GM20431 (cell line): ENCODE measurements around the gene GRIN2C.

Experiments used
- in situ Hi-C: fragments of 300-500 bp; cut with MseI, MboI; formaldehyde crosslinking; loops from one replicate; pipeline ENCODE4 v1.15.0; 2020; ENCODE audit warnings: low sequenced_read_pairs; ENCODE audit not compliant: unreplicated experiment

Gene GRIN2C

GRCh38 chr17:74830861-74831260, 28.8 kb downstream of the GRIN2C start:
- in situ Hi-C loops = no loop called here

DNA sequence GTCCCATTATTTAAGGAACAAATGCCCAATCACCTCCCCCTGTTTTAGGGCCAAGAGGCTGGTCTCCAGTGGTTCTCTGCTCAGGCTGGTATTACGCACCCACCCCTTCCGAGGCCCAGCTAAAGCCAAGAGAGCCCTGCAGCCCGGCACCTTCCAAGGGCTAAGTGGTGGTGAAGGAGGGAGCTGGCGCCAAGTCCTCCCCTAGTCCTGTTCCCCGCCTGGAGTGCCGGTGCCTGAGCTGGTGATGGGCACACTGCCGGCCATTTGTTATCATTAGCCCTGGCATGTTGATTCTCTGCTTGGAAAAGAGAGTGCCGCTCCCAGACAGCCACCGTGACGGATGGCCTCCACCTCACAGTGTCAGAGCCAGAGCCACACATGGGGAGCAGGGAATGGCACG, 31.9 kb downstream of the GRIN2C start:
- in situ Hi-C loops = no loop called here

DNA sequence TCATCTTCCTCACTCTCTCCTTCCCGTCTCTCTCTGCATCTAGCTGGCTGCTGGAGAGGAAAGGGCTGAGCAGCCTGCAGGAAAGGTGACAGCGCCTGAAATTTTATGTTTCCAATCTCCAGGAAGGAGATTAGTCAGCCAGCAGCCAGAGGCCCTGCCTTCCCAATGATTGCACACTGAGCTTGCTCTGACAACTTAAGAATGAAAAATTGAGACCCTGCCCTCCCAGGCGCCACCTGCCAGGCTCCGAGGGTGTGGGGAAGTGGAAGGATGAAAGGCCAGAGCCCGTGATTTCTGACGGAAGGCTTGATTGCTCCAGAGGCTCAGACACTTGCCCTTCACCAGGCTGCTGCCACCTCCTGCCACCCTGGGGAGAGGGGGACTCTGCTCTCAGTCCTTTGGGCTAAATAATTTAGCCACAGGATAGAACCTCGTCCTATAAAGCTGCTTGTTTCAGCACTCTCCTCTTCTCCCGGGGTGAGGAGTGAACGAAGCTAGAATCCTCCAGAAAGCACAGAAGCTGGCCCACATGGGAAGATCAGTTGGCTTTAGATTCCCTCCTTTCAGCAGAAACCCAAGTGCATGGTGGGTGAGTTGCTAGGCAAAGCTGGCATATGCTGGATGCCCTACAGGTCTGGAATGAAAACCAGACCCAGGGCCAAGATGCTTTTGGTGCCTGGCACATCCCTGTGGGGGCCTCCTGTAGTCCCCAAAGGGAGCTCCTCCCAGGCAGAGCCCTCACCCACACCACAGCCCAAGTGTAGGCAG, 33.5 kb downstream of the GRIN2C start:
- in situ Hi-C loops = no loop called here

DNA sequence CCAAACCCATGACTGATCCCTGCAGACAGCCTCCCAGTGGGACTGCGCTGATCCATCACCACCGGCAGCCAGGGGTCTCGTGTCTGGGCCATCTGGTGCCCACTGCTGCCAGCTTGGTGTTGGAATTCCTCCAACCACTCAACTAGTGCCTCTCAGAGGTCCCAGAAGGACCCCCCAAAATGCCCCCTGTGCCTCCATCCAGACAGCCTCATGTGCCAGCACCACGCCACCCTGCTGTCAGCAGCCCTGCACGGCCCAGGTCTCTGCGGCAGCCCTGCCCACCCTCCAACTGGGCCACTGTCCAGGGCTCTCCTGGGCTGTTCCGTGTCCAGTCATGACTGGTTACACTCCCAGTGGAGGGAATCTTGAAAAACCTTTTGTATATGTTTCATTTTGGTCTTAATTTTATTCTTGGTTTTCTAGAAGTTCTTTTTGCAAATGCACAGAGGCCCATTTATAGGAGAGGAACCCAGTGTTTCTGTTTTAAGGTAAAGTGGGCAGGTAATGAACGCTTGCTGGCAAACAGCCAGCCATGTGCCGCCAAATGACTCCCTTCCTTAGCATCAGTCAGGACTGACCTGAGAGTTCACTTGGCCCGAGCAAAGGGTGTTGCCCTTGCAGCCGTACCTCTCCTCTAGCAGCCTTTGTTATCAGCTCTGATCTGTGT, 34.6 kb downstream of the GRIN2C start:
- in situ Hi-C loops = no loop called here

DNA sequence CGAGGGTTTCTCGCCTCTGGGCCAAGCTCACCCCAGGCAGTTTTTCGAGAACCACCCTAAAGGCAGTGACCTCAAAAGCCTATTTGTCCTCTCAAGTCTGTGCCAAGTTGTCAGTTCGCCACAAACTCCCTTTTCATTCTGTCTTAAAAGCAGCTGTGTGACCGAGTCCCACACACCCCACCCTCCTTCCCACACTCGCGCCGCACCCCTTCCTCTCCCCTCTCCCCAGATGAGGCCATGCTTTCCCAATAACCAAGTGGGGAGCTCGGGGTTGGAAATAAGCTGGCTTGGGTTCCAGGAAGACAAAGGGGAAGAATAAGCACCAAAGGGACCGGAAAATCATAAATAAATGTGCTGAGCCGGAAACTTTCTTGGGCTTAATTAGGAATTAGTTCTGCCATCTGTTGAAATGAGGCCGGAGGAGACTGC, 36.7 kb downstream of the GRIN2C start:
- in situ Hi-C loops = no loop called here

DNA sequence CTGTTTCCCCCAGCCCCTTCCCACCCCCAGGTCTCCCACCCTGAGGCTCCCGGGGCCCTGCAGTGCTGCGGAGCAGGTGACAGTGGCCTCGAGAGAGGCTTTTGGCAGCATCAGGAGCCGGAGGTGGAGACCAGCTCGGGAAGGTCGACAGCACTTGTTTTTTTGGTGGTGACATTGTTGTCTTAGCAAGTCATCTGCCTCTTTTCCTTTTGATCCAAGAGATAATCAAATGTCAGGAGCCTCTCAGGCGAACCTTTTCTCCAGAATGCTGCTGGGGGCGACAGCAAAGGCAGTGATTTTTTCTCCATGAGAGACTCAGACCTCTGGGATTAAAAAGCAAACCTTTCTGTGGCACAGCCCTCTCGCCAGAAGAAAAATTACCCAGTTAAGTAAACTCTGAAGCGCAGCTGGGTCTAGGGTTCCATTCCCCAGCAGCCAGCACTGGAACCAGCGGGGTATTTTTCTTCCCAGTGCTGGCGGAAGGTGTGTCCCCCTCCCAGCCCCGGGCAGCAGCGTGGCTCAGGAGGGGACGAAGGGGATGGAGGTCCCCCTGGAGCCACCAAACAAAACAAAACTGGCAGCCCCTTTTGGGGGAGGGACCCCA, 37.2 kb downstream of the GRIN2C start:
- in situ Hi-C loops = no loop called here

DNA sequence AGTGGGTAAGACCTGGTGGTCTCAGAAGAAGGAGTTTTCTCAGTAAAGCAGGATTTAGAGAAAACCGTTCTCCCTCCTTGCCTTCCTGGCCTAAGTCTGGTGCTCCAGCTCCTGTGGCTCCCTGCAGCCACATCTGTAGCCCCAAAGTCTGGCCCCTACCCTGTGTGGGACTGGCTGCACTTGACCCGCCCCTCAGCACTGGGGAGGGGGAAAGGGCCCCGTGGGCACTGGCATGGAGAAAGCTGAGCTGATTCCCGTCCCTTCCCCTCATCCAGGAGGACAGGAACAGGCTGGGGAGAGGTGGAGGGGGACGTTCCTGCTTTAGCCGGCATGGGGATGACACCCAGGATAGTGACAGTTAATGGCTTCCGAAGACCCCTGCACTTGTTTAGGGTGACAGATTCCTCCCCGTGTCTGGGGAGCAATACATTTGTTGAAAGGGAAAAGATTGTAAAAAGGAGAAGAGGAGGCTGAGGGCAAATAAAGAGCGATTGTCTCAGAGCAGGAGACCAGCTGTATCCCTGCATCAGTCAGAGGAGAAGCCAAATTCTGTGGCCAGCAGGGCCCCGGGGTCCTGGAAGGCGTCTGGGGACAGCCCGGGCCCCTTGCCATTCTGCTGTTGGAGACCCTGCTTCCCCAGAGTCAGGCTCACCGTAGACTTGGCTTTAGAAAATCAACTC, 37.9 kb downstream of the GRIN2C start:
- in situ Hi-C loops = no loop called here

GRCh38 chr17:74819801-74820436, 39.8 kb downstream of the GRIN2C start:
- in situ Hi-C loops = no loop called here

GRCh38 chr17:74818291-74818938, 41.3 kb downstream of the GRIN2C start:
- in situ Hi-C loops = no loop called here

DNA sequence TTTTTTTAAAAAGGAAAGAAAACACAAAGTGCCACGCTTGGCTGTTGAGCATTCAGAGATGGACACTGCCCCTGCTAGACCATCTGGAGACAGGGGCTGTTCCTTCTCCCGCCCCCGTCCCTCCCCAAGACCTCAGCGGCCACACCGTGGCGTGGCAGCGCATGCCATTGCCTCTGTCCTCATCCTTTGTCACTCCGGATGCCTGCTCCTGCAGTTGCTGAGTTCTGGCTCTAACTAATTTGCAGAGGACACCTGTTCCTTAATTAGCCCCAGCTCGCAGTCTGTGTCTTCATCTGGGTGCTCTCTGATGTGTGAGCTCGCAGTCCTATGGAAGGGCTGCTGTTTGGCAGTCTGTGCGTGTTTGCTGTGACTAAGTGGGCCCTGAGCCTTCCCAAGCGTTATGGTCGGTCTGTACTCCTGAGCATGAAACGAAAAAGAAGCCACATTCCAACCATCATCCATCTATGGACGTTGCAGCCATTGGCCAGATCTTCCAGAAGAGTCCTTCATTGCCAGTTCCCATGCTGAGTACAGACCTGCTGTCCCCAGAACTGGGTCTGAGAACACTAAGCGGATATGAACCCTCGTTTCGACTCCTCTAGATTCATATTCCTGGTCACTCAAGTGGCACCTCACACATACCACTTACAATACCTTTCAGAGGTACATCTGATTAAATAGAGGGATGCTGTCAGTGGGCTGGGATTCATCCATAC, 42.6 kb downstream of the GRIN2C start:
- in situ Hi-C loops = no loop called here

DNA sequence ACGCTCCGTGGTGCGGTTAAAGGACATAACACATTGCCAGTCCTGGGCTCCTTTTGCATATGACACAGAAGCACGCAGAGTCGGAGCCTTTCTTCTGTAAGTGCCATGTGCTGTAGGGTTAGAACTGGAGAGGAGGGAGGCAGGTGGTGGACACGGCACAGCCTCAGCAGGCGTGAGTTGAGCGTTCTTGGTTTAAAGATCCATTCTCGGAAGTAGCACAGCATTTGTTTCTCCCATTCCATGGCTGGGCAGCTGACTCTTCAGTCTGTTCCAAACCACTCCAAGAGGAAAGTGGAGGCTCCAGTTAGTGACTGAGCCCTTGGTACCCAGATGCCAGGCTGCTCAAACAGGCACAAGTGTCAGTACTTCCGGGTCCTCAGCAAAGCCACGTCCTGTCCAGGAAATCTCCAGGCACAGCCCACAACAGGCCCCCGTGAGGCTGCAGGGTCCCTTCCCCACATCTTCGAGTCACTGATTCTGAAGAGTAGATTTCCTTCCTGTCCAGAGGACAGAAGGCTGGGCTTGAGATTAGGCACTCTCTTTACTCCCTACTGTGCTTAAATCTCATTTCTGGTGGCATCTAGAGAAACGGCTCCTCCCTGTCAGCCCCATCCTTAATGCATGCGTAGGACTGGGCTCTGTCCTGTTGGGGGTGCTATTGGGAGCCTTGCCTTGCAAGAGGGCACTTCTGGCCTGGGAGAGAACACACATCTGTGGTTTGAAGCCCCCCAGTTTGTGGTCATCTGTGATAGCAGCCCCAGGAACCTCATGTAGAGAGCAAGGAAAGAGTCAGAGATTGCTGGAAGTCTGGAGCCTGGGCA, 43.9 kb downstream of the GRIN2C start:
- in situ Hi-C loops = no loop called here

DNA sequence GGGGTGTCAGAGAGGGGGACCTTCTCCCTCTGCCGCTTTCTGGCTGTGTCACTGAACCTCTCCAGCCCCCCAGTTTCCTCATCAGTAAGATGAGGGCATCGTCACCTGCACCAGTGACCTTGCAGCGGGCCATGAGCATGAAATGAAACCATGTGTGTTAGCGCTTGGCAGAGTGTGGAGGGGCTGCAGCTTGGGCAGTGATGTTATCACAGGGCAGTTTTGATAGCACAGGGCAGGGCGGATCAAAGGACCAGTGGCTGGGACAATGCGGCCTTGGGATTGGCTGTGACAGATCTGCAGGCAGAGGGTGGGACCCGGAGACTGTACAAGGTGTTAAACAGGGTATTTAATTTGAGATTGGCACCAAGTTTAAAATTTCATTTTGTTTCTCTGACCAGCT, 44.6 kb downstream of the GRIN2C start:
- in situ Hi-C loops = no loop called here

GRCh38 chr17:74814453-74814852, 45.2 kb downstream of the GRIN2C start:
- in situ Hi-C loops = no loop called here

DNA sequence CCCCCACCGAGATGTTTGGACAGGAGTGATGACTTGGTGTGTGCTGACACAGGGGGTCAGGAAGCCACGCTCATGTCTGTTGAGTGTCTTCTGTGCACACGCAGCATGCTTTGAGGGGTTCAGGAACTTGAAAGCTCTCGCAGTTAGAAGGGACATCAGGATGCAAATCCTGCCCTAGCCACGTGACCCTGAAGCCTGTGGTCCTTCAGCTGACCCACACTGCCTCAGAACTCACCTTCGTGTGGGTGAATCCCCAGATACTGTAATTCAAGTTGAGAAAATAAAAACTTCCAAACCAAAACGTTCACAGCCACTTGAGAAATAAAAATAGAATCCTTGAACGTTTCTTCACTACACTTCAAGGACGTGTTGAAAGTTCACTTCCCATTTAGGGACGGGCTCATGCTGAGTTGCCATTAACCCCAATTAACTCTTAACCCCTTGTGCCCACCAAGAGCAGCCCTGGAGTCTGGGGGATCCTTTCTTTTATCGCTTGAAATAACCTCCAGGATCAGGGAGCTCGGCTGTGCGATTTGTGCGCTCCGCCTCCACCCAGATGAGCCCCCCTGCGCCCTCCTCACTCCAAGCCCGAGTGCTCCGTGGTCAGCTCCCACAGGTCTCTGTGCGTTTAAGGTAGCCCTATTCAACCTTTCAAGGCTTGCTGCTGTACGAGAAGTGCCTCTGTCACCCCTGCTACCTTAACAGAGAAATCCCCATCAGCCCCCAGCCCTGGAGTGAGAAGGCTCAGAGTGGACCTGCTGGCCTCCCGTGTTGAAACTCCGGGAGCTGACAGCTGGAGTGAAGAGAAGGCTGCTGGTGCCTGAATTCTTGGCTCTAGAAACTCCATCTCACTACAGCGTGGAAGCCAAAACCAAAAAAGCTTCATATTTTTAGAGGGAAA, 47.3 kb downstream of the GRIN2C start:
- in situ Hi-C loops = no loop called here

DNA sequence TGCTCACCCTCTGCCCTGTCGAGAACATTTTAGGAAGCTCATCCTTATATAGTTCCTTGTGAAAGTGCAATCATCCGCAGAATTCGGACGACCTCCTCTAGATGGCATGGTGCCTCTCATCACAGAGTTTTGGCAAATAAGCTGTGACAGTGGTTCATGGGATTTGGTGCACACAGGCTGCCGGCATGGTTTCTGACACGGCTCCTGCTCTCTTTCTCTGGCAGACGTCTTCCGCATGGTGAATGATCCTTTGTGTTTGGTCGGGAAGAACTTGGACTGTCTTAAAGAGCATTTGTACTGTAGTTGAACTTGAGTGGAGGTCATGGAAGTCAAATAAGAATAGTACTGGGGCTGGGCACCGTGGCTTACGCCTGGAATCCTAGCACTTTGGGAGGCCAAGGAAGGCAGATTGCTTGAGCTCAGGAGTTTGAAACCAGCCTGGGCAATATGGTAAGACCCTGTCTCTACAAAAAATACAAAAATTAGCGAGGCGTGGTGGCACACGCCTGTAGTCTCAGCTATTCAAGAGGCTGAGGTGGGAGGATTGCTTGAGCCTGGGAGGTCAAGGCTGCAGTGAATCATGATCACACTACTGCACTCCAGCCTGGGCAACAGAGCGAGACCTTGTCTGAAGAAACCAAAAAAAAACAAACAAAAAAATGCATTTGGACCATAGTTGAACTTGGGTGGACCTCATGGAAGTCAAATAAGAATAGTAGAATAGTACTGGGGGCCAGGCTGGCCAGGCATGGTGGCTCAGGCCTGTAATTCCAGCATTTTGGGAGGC, 48.8 kb downstream of the GRIN2C start:
- in situ Hi-C loops = no loop called here

DNA sequence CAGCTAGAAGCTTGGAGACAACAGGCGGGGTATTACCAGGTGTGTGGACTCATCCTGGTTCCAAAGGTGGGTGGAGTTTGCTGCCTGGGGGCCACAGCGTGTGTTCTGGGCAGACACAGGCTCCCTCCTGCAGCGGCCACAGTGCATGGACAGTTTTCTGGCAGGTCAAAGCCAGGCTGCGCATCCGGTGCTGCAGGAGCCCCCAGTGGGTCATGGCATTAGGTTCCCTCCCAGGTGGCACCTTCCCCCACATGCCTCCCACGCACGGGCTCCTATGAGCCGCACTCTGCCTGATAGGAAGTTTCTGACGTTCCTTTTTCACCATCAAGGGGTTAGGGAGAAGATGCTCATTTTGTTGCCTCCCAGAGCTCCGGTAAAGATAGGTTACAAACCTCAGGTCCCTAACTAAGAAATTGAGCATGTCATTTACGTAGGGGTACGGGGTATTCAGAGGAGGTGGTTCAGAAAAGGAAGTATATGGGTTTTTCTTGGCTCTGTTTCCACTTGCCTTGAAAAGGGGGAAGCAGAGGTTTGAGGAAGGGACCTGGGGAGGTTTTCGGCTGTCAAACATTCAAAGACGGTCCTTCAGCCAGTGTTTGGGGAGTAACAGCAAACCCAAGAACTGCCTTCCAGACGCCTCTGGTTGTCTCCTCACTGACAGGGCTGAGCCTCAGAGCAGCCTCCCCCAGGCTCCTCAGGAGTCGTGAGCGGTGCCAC, 50.8 kb downstream of the GRIN2C start:
- in situ Hi-C loops = no loop called here
